ENCODE data around the gene OSBPL6. TPM values are rescaled to one million over a fixed set of nuclear protein-coding genes. Genes with fewer than 3 reads are reported as not detected.

OSBPL6 gene
- total and polyA plus RNA-seq, 9 of the 15 experiments (the other 6 are each of a cell fraction or from before 2014, with no cell fraction given): 3.4 to 12.7 (median 9.3) TPM

- TF ChIP-seq ID3 (CRISPR knock-in tag; IDR thresholded peaks at IDR 0.05) (no peak), ID3 (tag; IDR thresholded peaks at IDR 0.05) (no peak), GABPB1 (CRISPR knock-in tag; IDR thresholded peaks at IDR 0.05) (no peak), NFIX (CRISPR knock-in tag; IDR thresholded peaks at IDR 0.05; ENCODE audit: low read depth) (no peak)
Observed at GRCh38 chr2:178385595-178386148, 191.4 kb downstream of the OSBPL6 start (continued).

GRCh38 chr2:178386986-178387597, 192.8 kb downstream of the OSBPL6 start:
- ChIA-PET POLR2A (no interaction called here), CTCF (ENCODE audit: low intra/inter-chr PET ratio) (no interaction called here)
- no peaks in the 10 kb centered on the region for H3K9me3 ChIP-seq (replicated peaks; ENCODE audit: control insufficient read depth, insufficient read depth, low read depth, low read length)
- no peak for ATAC-seq
- WGBS (ENCODE audit: insufficient coverage, low coverage, missing lambda C conversion rate): 33% methylated on average over 1 of the region's 1 CpG
- H2AFZ ChIP-seq (ENCODE audit: low read depth, low read length): no peak overlapping the region
- H3K4me2 ChIP-seq (ENCODE audit: insufficient read depth, low read length): no peak overlapping the region
- BruUV-seq (replicated peaks): no TSS peak
- 0 out of 3 replicates have a peak, but pooled peaks cover 3% of the 10 kb centered on the region for H3K36me3 ChIP-seq (ENCODE audit: control insufficient read depth, insufficient read depth, low read length)
- H3K27me3 ChIP-seq (ENCODE audit: control insufficient read depth in 2 of 2, insufficient read depth in 2 of 2, low read length in 2 of 2): 0 out of 5 replicates have a peak, but pooled peaks cover 0 to 4% of the 10 kb centered on the region in 2 experiments
- no peaks in the 10 kb centered on the region for H3K9me1 ChIP-seq (ENCODE audit: control insufficient read depth, insufficient read depth, low read length)
- H4K20me1 ChIP-seq (replicated peaks; ENCODE audit: control insufficient read depth, insufficient read depth, low read length): no peaks in the 10 kb centered on the region
- no peak for DNase-seq (ENCODE audit: extremely low read depth in 1 of 4, low spot score in 3 of 4)
- in situ Hi-C loops (cut with MboI) (no loop called here), intact Hi-C loops (cut with micrococcal nuclease) (no loop called here)
- H3K27ac ChIP-seq (ENCODE audit: extremely low read depth, low read depth, low read length): no peak overlapping the region
- no peaks in the 10 kb centered on the region for H3K79me2 ChIP-seq (ENCODE audit: control insufficient read depth, insufficient read depth, low read length)
- H3K9ac ChIP-seq (ENCODE audit: insufficient read depth in 1 of 2, low read depth in 2 of 2, low read length in 2 of 2): no peak overlapping the region
- no peak for FAIRE-seq
- H3K4me1 ChIP-seq (replicated peaks in 1 of 2; ENCODE audit: control insufficient read depth in 2 of 2, insufficient read depth in 2 of 2, low read length in 2 of 2): no peaks in the 10 kb centered on the region; a peak in 1 of 5 replicates
- no peak overlapping the region for H3K4me3 ChIP-seq
- TF ChIP-seq USF2 (CRISPR knock-in tag; IDR thresholded peaks at IDR 0.05) (no peak), HDGF (IDR thresholded peaks at IDR 0.05) (no peak), ZBTB49 (CRISPR knock-in tag; IDR thresholded peaks at IDR 0.05; ENCODE audit: borderline replicate concordance) (no peak), NONO (IDR thresholded peaks at IDR 0.05; ENCODE audit: low read depth in 2 of 2, low read length in 1 of 2) (no peak), ZBTB7A (IDR thresholded peaks at IDR 0.05; ENCODE audit: borderline replicate concordance, control insufficient read depth, low read depth, low read length) (no peak), NR3C1 (CRISPR knock-in tag; IDR thresholded peaks at IDR 0.05) (no peak), ZNF277 (CRISPR knock-in tag; IDR thresholded peaks at IDR 0.05; ENCODE audit: borderline replicate concordance) (no peak), PRPF4 (IDR thresholded peaks at IDR 0.05; ENCODE audit: insufficient read depth, low read depth, low read length, poor library complexity, severe bottlenecking) (no peak), NUFIP1 (IDR thresholded peaks at IDR 0.05; ENCODE audit: partially characterized antibody) (no peak), CREM (IDR thresholded peaks at IDR 0.05; ENCODE audit: low read depth) (no peak)
